B cell (primary cell): ENCODE data around the gene PANK3. TPM values are rescaled to one million over a fixed set of nuclear protein-coding genes. Genes with fewer than 3 reads are reported as not detected.
"Not testable (repeated sequence)": the region's sequence is repeated elsewhere in the genome, so short reads cannot be mapped to it uniquely, and the experiment has no call there.

Experiments used
- ATAC-seq: fragments of 200-7000 bp; cut with Tn5 transposase; one replicate; pipeline ENCODE4 v1.10.0; 2021; ENCODE audit warnings: low read depth, mild to moderate bottlenecking, moderate number of reproducible peaks, moderate library complexity
- CTCF ChIA-PET: fragments of 350-600 bp; sonication (Branson Sonifier 250); formaldehyde crosslinking; loops from one replicate; lab custom pipeline; 2021; ENCODE audit warnings: antibody characterized with exemption, inconsistent platforms; lab: Charles Lee
- POLR2A ChIA-PET: fragments of 350-600 bp; sonication (Branson Sonifier 250); formaldehyde crosslinking; loops from one replicate; lab custom pipeline; 2021; ENCODE audit warnings: antibody characterized with exemption; lab: Charles Lee
- DNase-seq: peaks from one replicate; pipeline ENCODE4 v3.0.0; 2013
- H2AFZ ChIP-seq: 2 replicates; pipeline ENCODE4 v1.6.1; 2012; ENCODE audit warnings: mild to moderate bottlenecking, low read depth, low read length; ENCODE audit not compliant: insufficient read depth, poor library complexity, severe bottlenecking
- H3K27ac ChIP-seq, 2 donors: 1 replicate in 1 of 2; 2 replicates in 1 of 2; pipeline ENCODE4 v1.5.1; 2012 to 2013; ENCODE audit warnings: low read length in 2 of 2, mild to moderate bottlenecking in 2 of 2, moderate library complexity in 1 of 2
- H3K27me3 ChIP-seq, 4 experiments: fragments of 200-600 bp in 1 of 4; sonication (generic) in 1 of 4; replicated peaks in 1 of 4; 1 replicate in 2 of 4; 2 replicates in 2 of 4; pipeline versions ENCODE4 v1.6.1 to v1.7.0; 2013 to 2016; ENCODE audit warnings: low read length in 3 of 4, mild to moderate bottlenecking in 2 of 4, mixed read lengths in 1 of 4, moderate library complexity in 1 of 4; ENCODE audit not compliant: insufficient read depth in 4 of 4, control insufficient read depth in 3 of 4; ENCODE audit errors: control extremely low read depth in 1 of 4
- H3K36me3 ChIP-seq, 2 experiments: replicated peaks in 1 of 2; 1 replicate in 1 of 2; 2 replicates in 1 of 2; pipeline versions ENCODE4 v1.6.1 to v1.7.1; 2013; ENCODE audit warnings: low read length in 1 of 2; ENCODE audit not compliant: insufficient read depth in 2 of 2, control insufficient read depth in 1 of 2; ENCODE audit errors: control extremely low read depth in 1 of 2, extremely low read depth in 1 of 2
- H3K4me1 ChIP-seq, 2 donors: fragments of 200-600 bp in 1 of 2; sonication (generic) in 1 of 2; 1 replicate in 1 of 2; 2 replicates in 1 of 2; pipeline versions ENCODE4 v1.5.1 to v1.6.1; 2013 to 2017; ENCODE audit warnings: low read length in 2 of 2; ENCODE audit not compliant: control insufficient read depth in 2 of 2, insufficient read depth in 2 of 2
- H3K4me2 ChIP-seq: replicated peaks from 2 replicates; pipeline ENCODE3; 2012; ENCODE audit warnings: mild to moderate bottlenecking, low read depth, low read length; ENCODE audit not compliant: poor library complexity, severe bottlenecking
- H3K4me3 ChIP-seq, 5 experiments: fragments of 200-600 bp in 1 of 5; sonication (generic) in 1 of 5; 1 replicate in 3 of 5; 2 replicates in 2 of 5; pipeline versions ENCODE4 v1.5.1 to v1.7.0; 2011 to 2016; ENCODE audit warnings: low read length in 4 of 5, mild to moderate bottlenecking in 4 of 5, low read depth in 2 of 5, control low read depth in 1 of 5, moderate library complexity in 1 of 5; ENCODE audit not compliant: insufficient read depth in 1 of 5; ENCODE audit errors: control extremely low read depth in 1 of 5, extremely low read depth in 1 of 5
- H3K79me2 ChIP-seq: fragments of 200-600 bp; sonication (generic); one replicate; pipeline ENCODE4 v1.6.0; 2016; ENCODE audit warnings: low read length; ENCODE audit not compliant: control insufficient read depth, insufficient read depth
- H3K9ac ChIP-seq: fragments of 200-600 bp; sonication (generic); 2 replicates; pipeline ENCODE4 v1.6.1; 2017; ENCODE audit warnings: mild to moderate bottlenecking, low read length, moderate library complexity
- H3K9me3 ChIP-seq, 3 donors: one replicate each; pipeline versions ENCODE4 v1.6.1 to v1.7.1; 2013; ENCODE audit warnings: low read length in 2 of 3; ENCODE audit not compliant: control insufficient read depth in 2 of 3, insufficient read depth in 1 of 3; ENCODE audit errors: control extremely low read depth in 1 of 3
- H4K20me1 ChIP-seq: 2 replicates; pipeline ENCODE4 v1.6.0; 2012; ENCODE audit warnings: mild to moderate bottlenecking, low read length; ENCODE audit not compliant: insufficient read depth, control insufficient read depth, poor library complexity, severe bottlenecking
- H3K27ac Mint-ChIP-seq: one replicate; pipeline ENCODE4 v1.8.0; 2021; ENCODE audit warnings: mixed read lengths
- H3K27me3 Mint-ChIP-seq: one replicate; pipeline ENCODE4 v1.8.0; 2021; ENCODE audit warnings: mixed read lengths
- H3K4me1 Mint-ChIP-seq: one replicate; pipeline ENCODE4 v1.8.0; 2021; ENCODE audit warnings: mixed read lengths
- H3K4me3 Mint-ChIP-seq: one replicate; pipeline ENCODE4 v1.8.0; 2021; ENCODE audit warnings: mixed read lengths
- H3K9me3 Mint-ChIP-seq: one replicate; pipeline ENCODE4 v1.8.0; 2022; ENCODE audit warnings: mixed read lengths; ENCODE audit not compliant: insufficient read depth
- EZH2 ChIP-seq: IDR thresholded peaks from 2 replicates; pipeline ENCODE4 v1.6.1; 2012; ENCODE audit warnings: borderline replicate concordance, low read depth, mild to moderate bottlenecking, moderate library complexity, low read length; ENCODE audit not compliant: insufficient read depth, poor library complexity, severe bottlenecking
- WGBS: methylation state at CpG from one replicate; pipeline ENCODE4 v1.1.5; 2013; ENCODE audit warnings: missing lambda C conversion rate; ENCODE audit not compliant: insufficient coverage; 5-methylcytosine and 5-hydroxymethylcytosine counted together
- intact Hi-C: fragments of 100-400 bp; cut with micrococcal nuclease; formaldehyde crosslinking; loops from one replicate; pipeline ENCODE4 v1.10.0; 2022
- polyA plus RNA-seq: library from polyadenylated mRNA; depleted of rRNA; stranded (reverse); fragments of >200 nt; gene quantifications from 2 replicates; pipeline ENCODE4 v1.2.3, GENCODE V29; 2012
- total RNA-seq, 2 donors: library from RNA; stranded (reverse); fragments of 120-200 nt in 1 of 2; gene quantifications; 1 replicate in 1 of 2; 2 replicates in 1 of 2; pipeline versions ENCODE4 v1.2.3 to v1.2.4, GENCODE V29; 2013 to 2022
- TF ChIP-seq, protein P1 (sequence below): fragments of 200-600 bp; IDR thresholded peaks from one replicate; pipeline ENCODE4 v1.8.0; 2022; ENCODE audit warnings: antibody characterized with exemption, mild to moderate bottlenecking

The PANK3 gene
- total and polyA plus RNA-seq, 2 donors (not counting 1 experiment from before 2014, with no cell fraction given) = 6.3 to 61.8 TPM

- no peak for ATAC-seq
- Mint-ChIP-seq H3K4me1 (no peaks in the 10 kb centered on the region), H3K27me3 (peaks cover 13% of the 10 kb centered on the region), H3K4me3 (no peak overlapping the region), H3K9me3 (no peaks in the 10 kb centered on the region), H3K27ac (no peak overlapping the region)
- H3K4me1 ChIP-seq = no peaks in the 10 kb centered on the region
- no peak overlapping the region for H2AFZ ChIP-seq
- H3K36me3 ChIP-seq = no peaks in the 10 kb centered on the region
- TF ChIP-seq, protein P1, sequence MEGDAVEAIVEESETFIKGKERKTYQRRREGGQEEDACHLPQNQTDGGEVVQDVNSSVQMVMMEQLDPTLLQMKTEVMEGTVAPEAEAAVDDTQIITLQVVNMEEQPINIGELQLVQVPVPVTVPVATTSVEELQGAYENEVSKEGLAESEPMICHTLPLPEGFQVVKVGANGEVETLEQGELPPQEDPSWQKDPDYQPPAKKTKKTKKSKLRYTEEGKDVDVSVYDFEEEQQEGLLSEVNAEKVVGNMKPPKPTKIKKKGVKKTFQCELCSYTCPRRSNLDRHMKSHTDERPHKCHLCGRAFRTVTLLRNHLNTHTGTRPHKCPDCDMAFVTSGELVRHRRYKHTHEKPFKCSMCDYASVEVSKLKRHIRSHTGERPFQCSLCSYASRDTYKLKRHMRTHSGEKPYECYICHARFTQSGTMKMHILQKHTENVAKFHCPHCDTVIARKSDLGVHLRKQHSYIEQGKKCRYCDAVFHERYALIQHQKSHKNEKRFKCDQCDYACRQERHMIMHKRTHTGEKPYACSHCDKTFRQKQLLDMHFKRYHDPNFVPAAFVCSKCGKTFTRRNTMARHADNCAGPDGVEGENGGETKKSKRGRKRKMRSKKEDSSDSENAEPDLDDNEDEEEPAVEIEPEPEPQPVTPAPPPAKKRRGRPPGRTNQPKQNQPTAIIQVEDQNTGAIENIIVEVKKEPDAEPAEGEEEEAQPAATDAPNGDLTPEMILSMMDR = no peak
- TF ChIP-seq EZH2 = no peak
- CTCF ChIA-PET = no interaction called here
- no peak for DNase-seq
- H3K27me3 ChIP-seq = peaks cover 0 to 6% (median 3%) of the 10 kb centered on the region in 4 experiments
- H3K27ac ChIP-seq = no peak overlapping the region
- H4K20me1 ChIP-seq = no peaks in the 10 kb centered on the region
- POLR2A ChIA-PET = no interaction called here
- H3K9ac ChIP-seq = no peak overlapping the region
- H3K79me2 ChIP-seq = no peaks in the 10 kb centered on the region
- no peak overlapping the region for H3K4me3 ChIP-seq
- H3K9me3 ChIP-seq = peaks cover 0 to 13% (median 0%) of the 10 kb centered on the region in 3 donors
- no peak overlapping the region for H3K4me2 ChIP-seq
- intact Hi-C loops = no loop called here
- WGBS = 80% methylated on average over 2 of the region's 2 CpGs
Observed at GRCh38 chr5:168537176-168537575, 42.0 kb downstream of the PANK3 start.

DNA sequence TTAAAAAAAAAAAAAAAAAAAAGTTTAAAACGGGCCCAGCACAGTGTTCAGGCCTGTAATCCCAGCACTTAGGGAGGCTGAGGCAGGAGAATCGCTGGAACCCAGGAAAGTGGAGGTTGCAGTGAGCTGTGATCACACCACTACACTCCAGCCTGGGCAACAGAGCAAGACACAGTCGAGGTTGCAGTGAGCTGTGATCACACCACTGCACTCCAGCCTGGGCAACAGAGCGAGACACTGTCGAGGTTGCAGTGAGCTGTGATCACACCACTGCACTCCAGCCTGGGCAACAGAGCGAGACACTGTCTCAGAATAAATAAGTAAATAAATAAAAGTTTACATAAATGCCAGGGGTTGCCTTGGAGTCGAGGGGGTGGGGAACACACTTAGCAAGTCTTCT, 44.8 kb downstream of the PANK3 start:
- H3K4me3 Mint-ChIP-seq, H2AFZ ChIP-seq, ATAC-seq, H3K4me2 ChIP-seq, H4K20me1 ChIP-seq, H3K36me3 ChIP-seq, H3K79me2 ChIP-seq, intact Hi-C loops, DNase-seq, POLR2A ChIA-PET, H3K27ac ChIP-seq, H3K4me1 ChIP-seq, H3K27ac Mint-ChIP-seq, CTCF ChIA-PET, H3K9ac ChIP-seq, H3K4me1 Mint-ChIP-seq, H3K4me3 ChIP-seq, H3K9me3 Mint-ChIP-seq: not testable (repeated sequence)
- peaks cover 0 to 14% (median 0%) of the 10 kb centered on the region in 3 donors for H3K9me3 ChIP-seq
- peaks cover 0 to 31% (median 21%) of the 10 kb centered on the region in 4 experiments for H3K27me3 ChIP-seq
- peaks cover 31% of the 10 kb centered on the region for H3K27me3 Mint-ChIP-seq
- 79% methylated on average over 3 of the region's 7 CpGs for WGBS
